H1 (cell line): ENCODE data around the gene PROX2. TPM values are rescaled to one million over a fixed set of nuclear protein-coding genes. Genes with fewer than 3 reads are reported as not detected.
A peak's percentile ranks its signal among the peaks of the same experiment; 100 is the strongest.

ENCODE experiments used
- CTCF ChIA-PET: fragments of 300-600 bp; sonication (Branson Sonifier 250); formaldehyde crosslinking; loops from one replicate; lab custom pipeline; 2021; ENCODE audit not compliant: partially characterized antibody; lab: Charles Lee
- POLR2A ChIA-PET: fragments of 300-600 bp; sonication (Branson Sonifier 250); formaldehyde crosslinking; loops from one replicate; lab custom pipeline; 2021; ENCODE audit warnings: inconsistent platforms; ENCODE audit not compliant: partially characterized antibody; lab: Charles Lee
- DNase-seq, 2 experiments: peaks; one replicate each; pipeline versions ENCODE4 v3.0.0 to v3.0.0-alpha.2; 2010 to 2022; ENCODE audit warnings: low spot score in 2 of 2, low read depth in 1 of 2, mixed read lengths in 1 of 2
- FAIRE-seq: peaks from 2 replicates; lab custom pipeline; 2011; peaks lifted over from hg19 to GRCh38; lab: Jason Lieb, UNC
- H2AFZ ChIP-seq: 2 replicates; pipeline ENCODE4 v1.8.1; 2012; ENCODE audit warnings: low read length, inconsistent platforms
- H2AK5ac ChIP-seq: 2 replicates; pipeline ENCODE4 v1.6.1; 2013; ENCODE audit warnings: low read depth, low read length
- H2BK120ac ChIP-seq: replicated peaks from 2 replicates; pipeline ENCODE3; 2013; ENCODE audit warnings: low read depth, low read length, inconsistent platforms
- H2BK12ac ChIP-seq: 2 replicates; pipeline ENCODE4 v1.6.1; 2013; ENCODE audit warnings: low read depth, low read length
- H2BK15ac ChIP-seq: 2 replicates; pipeline ENCODE4 v1.6.1; 2013; ENCODE audit warnings: low read length
- H2BK20ac ChIP-seq: 2 replicates; pipeline ENCODE4 v1.6.1; 2013; ENCODE audit warnings: low read length
- H2BK5ac ChIP-seq: 2 replicates; pipeline ENCODE4 v1.6.1; 2013; ENCODE audit warnings: low read depth, low read length
- H3K14ac ChIP-seq: 2 replicates; pipeline ENCODE4 v1.6.1; 2013; ENCODE audit warnings: inconsistent platforms; ENCODE audit not compliant: insufficient read length
- H3K18ac ChIP-seq: 2 replicates; pipeline ENCODE4 v1.6.1; 2013; ENCODE audit warnings: low read length; ENCODE audit errors: extremely low read depth
- H3K23ac ChIP-seq: 2 replicates; pipeline ENCODE4 v1.6.1; 2013; ENCODE audit warnings: inconsistent platforms; ENCODE audit not compliant: insufficient read length
- H3K23me2 ChIP-seq: 2 replicates; pipeline ENCODE4 v1.6.1; 2013; ENCODE audit warnings: low read depth, low read length
- H3K27ac ChIP-seq: 2 replicates; pipeline ENCODE4 v1.6.1; 2011; ENCODE audit warnings: low read depth, low read length, inconsistent platforms
- H3K27me3 ChIP-seq, 4 experiments: replicated peaks in 1 of 4; 1 replicate in 1 of 4; 2 replicates in 3 of 4; pipeline versions ENCODE4 v1.6.1 to v1.8.1; 2011 to 2013; ENCODE audit warnings: low read length in 3 of 4, mild to moderate bottlenecking in 3 of 4, inconsistent platforms in 2 of 4, mixed read lengths in 2 of 4, moderate library complexity in 1 of 4; ENCODE audit not compliant: control insufficient read depth in 3 of 4, insufficient read depth in 3 of 4; ENCODE audit errors: extremely low read depth in 1 of 4
- H3K36me3 ChIP-seq, 4 experiments: 2 replicates each; pipeline versions ENCODE4 v1.6.1 to v1.8.1; 2011 to 2013; ENCODE audit warnings: mild to moderate bottlenecking in 4 of 4, low read length in 3 of 4, moderate library complexity in 2 of 4, control low read depth in 1 of 4, inconsistent platforms in 1 of 4; ENCODE audit not compliant: insufficient read depth in 4 of 4, control insufficient read depth in 2 of 4
- H3K4ac ChIP-seq: replicated peaks from 2 replicates; pipeline ENCODE3; 2013; ENCODE audit warnings: low read length, low read depth, mixed read lengths, inconsistent platforms; ENCODE audit not compliant: insufficient read length
- H3K4me1 ChIP-seq, 4 experiments: replicated peaks in 1 of 4; 1 replicate in 1 of 4; 2 replicates in 3 of 4; pipeline versions ENCODE4 v1.6.1 to v1.8.1; 2011 to 2013; ENCODE audit warnings: low read length in 3 of 4, inconsistent platforms in 2 of 4, mixed read lengths in 1 of 4; ENCODE audit not compliant: insufficient read depth in 4 of 4, control insufficient read depth in 3 of 4
- H3K4me2 ChIP-seq, 2 experiments: 2 replicates each; pipeline versions ENCODE4 v1.6.1 to v1.8.1; 2011 to 2013; ENCODE audit warnings: low read depth in 2 of 2, low read length in 2 of 2, control low read depth in 1 of 2, inconsistent platforms in 1 of 2, mild to moderate bottlenecking in 1 of 2; ENCODE audit not compliant: insufficient read depth in 1 of 2
- H3K4me3 ChIP-seq, 4 experiments: fragments of 200-600, 300-600 bp in 1 of 4; sonication (generic), shearing (Covaris generic), sonication (Bioruptor Twin) in 1 of 4; 2 replicates each; pipeline versions ENCODE4 v1.5.1 to v1.8.1; 2011 to 2016; ENCODE audit warnings: low read length in 4 of 4, low read depth in 3 of 4, control low read depth in 2 of 4, inconsistent platforms in 2 of 4, mild to moderate bottlenecking in 2 of 4, mixed read lengths in 1 of 4, moderate library complexity in 1 of 4; ENCODE audit not compliant: insufficient read depth in 2 of 4; ENCODE audit errors: extremely low read depth in 1 of 4
- H3K56ac ChIP-seq: replicated peaks from 2 replicates; pipeline ENCODE3; 2013; ENCODE audit warnings: low read depth, mild to moderate bottlenecking, mixed read lengths, low read length, inconsistent platforms; ENCODE audit not compliant: insufficient read length
- H3K79me1 ChIP-seq: 2 replicates; pipeline ENCODE4 v1.6.1; 2013; ENCODE audit warnings: low read depth, low read length, control low read depth
- H3K79me2 ChIP-seq, 2 experiments: 2 replicates each; pipeline versions ENCODE4 v1.6.1 to v1.8.1; 2012 to 2013; ENCODE audit warnings: low read length in 2 of 2, mild to moderate bottlenecking in 2 of 2, inconsistent platforms in 1 of 2; ENCODE audit not compliant: insufficient read depth in 2 of 2, control insufficient read depth in 1 of 2
- H3K9ac ChIP-seq, 4 experiments: replicated peaks in 1 of 4; 1 replicate in 1 of 4; 2 replicates in 3 of 4; pipeline versions ENCODE4 v1.6.1 to v1.8.1; 2011 to 2013; ENCODE audit warnings: low read depth in 3 of 4, low read length in 3 of 4, control low read depth in 2 of 4, mild to moderate bottlenecking in 2 of 4, moderate library complexity in 2 of 4, inconsistent platforms in 1 of 4; ENCODE audit errors: extremely low read depth in 1 of 4
- H3K9me3 ChIP-seq, 2 experiments: 2 replicates each; pipeline versions ENCODE4 v1.6.1 to v1.8.1; 2012 to 2013; ENCODE audit warnings: mild to moderate bottlenecking in 2 of 2, moderate library complexity in 2 of 2, control low read depth in 1 of 2, inconsistent platforms in 1 of 2, low read depth in 1 of 2, low read length in 1 of 2, mixed read lengths in 1 of 2; ENCODE audit not compliant: insufficient read depth in 2 of 2
- H4K20me1 ChIP-seq, 2 experiments: replicated peaks in 1 of 2; 2 replicates each; pipeline versions ENCODE3 to v1.8.1; 2011 to 2013; ENCODE audit warnings: inconsistent platforms in 2 of 2, low read length in 2 of 2, mild to moderate bottlenecking in 1 of 2; ENCODE audit not compliant: insufficient read depth in 2 of 2, control insufficient read depth in 1 of 2
- H4K5ac ChIP-seq: 2 replicates; pipeline ENCODE4 v1.6.1; 2013; ENCODE audit warnings: low read length, low read depth, mixed read lengths, inconsistent platforms; ENCODE audit not compliant: insufficient read length
- H4K8ac ChIP-seq: 2 replicates; pipeline ENCODE4 v1.8.0; 2013; ENCODE audit warnings: mild to moderate bottlenecking, moderate library complexity, low read length, inconsistent platforms; ENCODE audit not compliant: insufficient read depth; ENCODE audit errors: extremely low read depth
- H4K91ac ChIP-seq: replicated peaks from 2 replicates; pipeline ENCODE3; 2013; ENCODE audit warnings: low read length, mixed read lengths, inconsistent platforms; ENCODE audit not compliant: insufficient read length
- CHD2 ChIP-seq: IDR thresholded peaks from 2 replicates; pipeline ENCODE4 v1.6.1; 2012; ENCODE audit warnings: low read length, improper control_type of control experiment
- JUND ChIP-seq: IDR thresholded peaks from 2 replicates; pipeline ENCODE4 v1.6.1; 2011; ENCODE audit warnings: mild to moderate bottlenecking, improper control_type of control experiment, low read length
- polyA plus RNA-seq, 7 experiments: library from polyadenylated mRNA; depleted of rRNA in 3 of 7; stranded (reverse) in 5 of 7; unstranded in 2 of 7; fragments of >200 nt in 5 of 7; fragments of 200-250 nt in 2 of 7; gene quantifications; 1 replicate in 5 of 7; 2 replicates in 1 of 7; 4 replicates in 1 of 7; pipeline versions ENCODE4 v1.2.1 to v1.2.3, GENCODE V29; 2011 to 2013; ENCODE audit warnings: missing spikeins in 2 of 7, mixed read lengths in 2 of 7
- total RNA-seq: library from RNA; stranded (reverse); fragmentation: NEBNext Ultra II Directional; extraction: Animal tissue kit (Norgen Biotek cat#: 25700); gene quantifications from 2 replicates; pipeline ENCODE4 v1.2.1, GENCODE V29; 2021

PROX2 gene
- total and polyA plus RNA-seq, 2 of the 8 experiments (the other 6 are each of a cell fraction or from before 2014, with no cell fraction given): 0.03 TPM; not detected in 1

DNA sequence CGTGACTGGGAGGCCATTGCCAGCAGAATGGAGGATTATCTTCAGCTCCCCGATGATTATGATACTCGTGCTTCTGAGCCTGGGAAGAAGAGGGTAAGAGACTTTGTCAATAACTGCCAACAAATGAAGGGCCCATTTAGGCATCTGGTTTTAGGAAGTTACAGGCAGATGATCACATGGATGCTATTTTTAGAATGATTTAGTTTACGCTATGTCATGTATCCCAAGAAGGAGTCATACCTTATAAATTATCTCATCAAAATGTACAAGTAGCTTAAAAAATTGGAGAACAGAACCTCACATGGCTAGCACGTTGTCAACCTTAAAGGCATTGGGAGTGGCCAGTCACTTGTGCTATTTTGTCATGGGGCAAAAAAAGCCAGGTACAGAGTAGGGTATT is 46.7 kb downstream of the PROX2 start (continued):
- TF ChIP-seq CHD2: no peak

GRCh38 chr14:74826574-74826973 is 49.4 kb downstream of the PROX2 start:
- no peaks in the 10 kb centered on the region for H4K20me1 ChIP-seq
- H4K8ac ChIP-seq: no peak overlapping the region
- no peaks in the 10 kb centered on the region for H3K79me1 ChIP-seq
- H2AK5ac ChIP-seq: no peak overlapping the region
- H2AFZ ChIP-seq: no peak overlapping the region
- H2BK120ac ChIP-seq: no peak overlapping the region
- H2BK15ac ChIP-seq: no peak overlapping the region
- 0 out of 4 replicates have a peak, but pooled peaks cover 0 to 3% of the 10 kb centered on the region in 2 experiments for H3K79me2 ChIP-seq
- no peak overlapping the region for H2BK12ac ChIP-seq
- POLR2A ChIA-PET: no interaction called here
- no peak for TF ChIP-seq JUND
- TF ChIP-seq, all 59 proteins: peak for 0
- CTCF ChIA-PET: no interaction called here
- FAIRE-seq (peak; percentile 66), DNase-seq (no peak)
- peak overlapping the region; percentile 0; the same call in 1 of the 2 replicates for H3K27ac ChIP-seq
- no peak overlapping the region for H2BK20ac ChIP-seq
- no peak overlapping the region for H3K23ac ChIP-seq
- no peak overlapping the region for H3K4me3 ChIP-seq
- H3K27me3 ChIP-seq: no peaks in the 10 kb centered on the region
- H3K14ac ChIP-seq: no peak overlapping the region
- H3K9me3 ChIP-seq: no peaks in the 10 kb centered on the region
- no peaks in the 10 kb centered on the region for H3K23me2 ChIP-seq
- peaks cover 2 to 33% (median 18%) of the 10 kb centered on the region in 4 experiments; a peak in 6 of 8 replicates for H3K36me3 ChIP-seq
- H2BK5ac ChIP-seq: no peak overlapping the region
- H4K91ac ChIP-seq: no peak overlapping the region
- no peak overlapping the region for H3K4ac ChIP-seq
- H3K18ac ChIP-seq: no peak overlapping the region
- H3K56ac ChIP-seq: no peak overlapping the region
- H3K4me1 ChIP-seq: no peaks in the 10 kb centered on the region; a peak in 2 of 7 replicates
- H3K9ac ChIP-seq: no peak overlapping the region
- peak overlapping the region; percentile 15 to 38; a peak in 2 of 4 replicates for H3K4me2 ChIP-seq
- no peak overlapping the region for H4K5ac ChIP-seq

Other genes starting within 250 kb of the PROX2 start
- gene AREL1, start 163.1 kb downstream of the PROX2 start, total RNA-seq: 31.4 and 31.5 TPM in 2 replicates
- gene AREL1, start 163.1 kb downstream of the PROX2 start, polyA plus RNA-seq (2011; rRNA removed): 49.1 and 51.3 TPM in 2 replicates
- gene FCF1, start 163.0 kb downstream of the PROX2 start, total RNA-seq: 81.1 and 84.3 TPM in 2 replicates
- 22.1 and 48.1 TPM in 2 replicates for gene FCF1, start 163.0 kb downstream of the PROX2 start, polyA plus RNA-seq (2011; rRNA removed)
- 69.0 and 71.7 TPM in 2 replicates for gene YLPM1, start 112.8 kb downstream of the PROX2 start, total RNA-seq
- 13.5 and 14.7 TPM in 2 replicates for gene YLPM1, start 112.8 kb downstream of the PROX2 start, polyA plus RNA-seq (2011; rRNA removed)
- 111 and 117 TPM in 2 replicates for gene DLST, start 5.8 kb upstream of the PROX2 start, total RNA-seq
- 96.5 and 120 TPM in 2 replicates for gene DLST, start 5.8 kb upstream of the PROX2 start, polyA plus RNA-seq (2011; rRNA removed)
- 11.3 and 13.8 TPM in 2 replicates for gene RPS6KL1, start 47.1 kb upstream of the PROX2 start, total RNA-seq
- gene RPS6KL1, start 47.1 kb upstream of the PROX2 start, polyA plus RNA-seq (2011; rRNA removed): 9.4 and 9.8 TPM in 2 replicates
- 3.9 and 4.1 TPM in 2 replicates for gene PGF, start 79.5 kb upstream of the PROX2 start, total RNA-seq
- 2.1 and 2.8 TPM in 2 replicates for gene PGF, start 79.5 kb upstream of the PROX2 start, polyA plus RNA-seq (2011; rRNA removed)
- 42.6 and 51.4 TPM in 2 replicates for gene EIF2B2, start 126.8 kb upstream of the PROX2 start, total RNA-seq
- 59.7 and 79.9 TPM in 2 replicates for gene EIF2B2, start 126.8 kb upstream of the PROX2 start, polyA plus RNA-seq (2011; rRNA removed)
- gene MLH3, start 175.3 kb upstream of the PROX2 start, total RNA-seq: 19.1 and 20.1 TPM in 2 replicates
- 5.0 and 9.3 TPM in 2 replicates for gene MLH3, start 175.3 kb upstream of the PROX2 start, polyA plus RNA-seq (2011; rRNA removed)
- gene ACYP1, start 187.9 kb upstream of the PROX2 start, total RNA-seq: 17.7 and 24.8 TPM in 2 replicates
- 14.5 and 22.3 TPM in 2 replicates for gene ACYP1, start 187.9 kb upstream of the PROX2 start, polyA plus RNA-seq (2011; rRNA removed)
- gene ZC2HC1C, start 193.5 kb upstream of the PROX2 start, total RNA-seq: 1.2 and 1.7 TPM in 2 replicates
- gene ZC2HC1C, start 193.5 kb upstream of the PROX2 start, polyA plus RNA-seq (2011; rRNA removed): 0.57 and 0.72 TPM in 2 replicates